Medulla oblongata (tissue), 1 donor: Measurements from ENCODE around the gene GANAB.
A peak's percentile ranks its signal among the peaks of the same experiment; 100 is the strongest.
"Not testable (repeated sequence)": the region's sequence is repeated elsewhere in the genome, so short reads cannot be mapped to it uniquely, and the experiment has no call there.

Source experiments
- DNase-seq: peaks from one replicate; pipeline ENCODE4 v3.0.0-alpha.2; 2015; ENCODE audit errors: extremely low spot score

Gene GANAB

GRCh38 chr11:62645946-62646824 is at the start of gene GANAB:
TSS of gene GANAB (minus strand) at chr11:62646613. CDS start at chr11:62646599, 14 bp downstream.
- peak; percentile 99 for DNase-seq

GRCh38 chr11:62694455-62695167 is 48.2 kb upstream of the GANAB start:
- peak; percentile 90 for DNase-seq

- not testable (repeated sequence) for DNase-seq
These were observed 47.2 kb upstream of the GANAB start for GRCh38 chr11:62693624-62694023.

- DNase-seq = no peak
These were observed 43.2 kb upstream of the GANAB start, which contains the start of gene LRRN4CL for GRCh38 chr11:62689421-62690183. TSS of gene LRRN4CL (minus strand) at chr11:62689530. CDS start at chr11:62688508, 1,022 bp downstream.

GRCh38 chr11:62688491-62688890 is 42.1 kb upstream of the GANAB start:
- DNase-seq = no peak

- DNase-seq = no peak
These were observed 41.3 kb upstream of the GANAB start for GRCh38 chr11:62687508-62688396.

- DNase-seq = no peak
These were observed 36.1 kb upstream of the GANAB start for GRCh38 chr11:62682518-62682917.

- no peak for DNase-seq
These were observed 34.4 kb upstream of the GANAB start for GRCh38 chr11:62680825-62681240.

GRCh38 chr11:62678770-62679696 is 32.6 kb upstream of the GANAB start, which contains the start of gene UBXN1:
TSS of gene UBXN1 (minus strand) at chr11:62679073. CDS start at chr11:62678923, 150 bp downstream.
- DNase-seq = peak; percentile 88

- no peak for DNase-seq
These were observed 32.0 kb upstream of the GANAB start for GRCh38 chr11:62678433-62678769.

- DNase-seq = no peak
These were observed 31.3 kb upstream of the GANAB start for GRCh38 chr11:62677714-62678113.

- DNase-seq = no peak
These were observed 30.7 kb upstream of the GANAB start for GRCh38 chr11:62677156-62677555.

GRCh38 chr11:62676698-62677097 is 30.3 kb upstream of the GANAB start:
- no peak for DNase-seq

GRCh38 chr11:62675415-62675814 is 29.0 kb upstream of the GANAB start:
- DNase-seq = not testable (repeated sequence)

GRCh38 chr11:62673196-62673525 is 26.7 kb upstream of the GANAB start:
- no peak for DNase-seq

GRCh38 chr11:62671608-62672389 is 25.4 kb upstream of the GANAB start, which contains the start of the genes LBHD1 and UQCC3:
TSS of gene LBHD1 (minus strand) at chr11:62672267. CDS start at chr11:62670031, 2,236 bp downstream.
TSS of gene UQCC3 (plus strand) at chr11:62671673. CDS start at chr11:62671746, 73 bp downstream.
- peak; percentile 87 for DNase-seq

GRCh38 chr11:62671236-62671607 is 24.8 kb upstream of the GANAB start:
- no peak for DNase-seq

GRCh38 chr11:62669420-62670161 is 23.2 kb upstream of the GANAB start:
- DNase-seq = no peak
